Erythroblast (primary cell): ENCODE results near the gene NPHS1.
"Not testable (repeated sequence)": the region's sequence is repeated elsewhere in the genome, so short reads cannot be mapped to it uniquely, and the experiment has no call there.

ENCODE experiments used
- DNase-seq, 2 experiments: peaks; one replicate each; lab custom pipeline; 2025; lab: John Stamatoyannopoulos, UW
- GATA1 ChIP-seq: IDR thresholded peaks from 2 replicates; pipeline ENCODE4 v1.6.1; 2011; ENCODE audit warnings: low read depth, mild to moderate bottlenecking, control low read depth, low read length, moderate library complexity
- POLR2A ChIP-seq: IDR thresholded peaks from 2 replicates; pipeline ENCODE4 v1.6.1; 2011; ENCODE audit warnings: mild to moderate bottlenecking, low read length

NPHS1 gene

GRCh38 chr19:35852029-35852780 lies at the start of gene NPHS1:
Gene NPHS1, minus strand, starts transcription at chr19:35852504. Its CDS starts 667 bp downstream, at chr19:35851837.
- no peak for DNase-seq
- TF ChIP-seq POLR2A (no peak), GATA1 (no peak)

GRCh38 chr19:35901055-35901644 lies 48.8 kb upstream of the NPHS1 start:
- no peak for DNase-seq

GRCh38 chr19:35899547-35900214 lies 47.4 kb upstream of the NPHS1 start:
- DNase-seq = peak; percentile 66 to 67
- TF ChIP-seq POLR2A = no peak
- TF ChIP-seq GATA1 = no peak

More at GRCh38 chr19:35901055-35901644, 48.8 kb upstream of the NPHS1 start:
- TF ChIP-seq POLR2A (no peak), GATA1 (no peak)

- TF ChIP-seq GATA1 = no peak
- peak; percentile 11 for TF ChIP-seq POLR2A
- DNase-seq = no peak
Measured at GRCh38 chr19:35898499-35898809, 46.1 kb upstream of the NPHS1 start.

- TF ChIP-seq POLR2A = no peak
- no peak for TF ChIP-seq GATA1
- no peak for DNase-seq
Measured at GRCh38 chr19:35897706-35898451, 45.6 kb upstream of the NPHS1 start.

- no peak for TF ChIP-seq POLR2A
- no peak for TF ChIP-seq GATA1
- DNase-seq = no peak
Measured at GRCh38 chr19:35896643-35897040, 44.3 kb upstream of the NPHS1 start.

- DNase-seq = no peak
- no peak for TF ChIP-seq POLR2A
- TF ChIP-seq GATA1 = no peak
Measured at GRCh38 chr19:35895911-35896642, 43.8 kb upstream of the NPHS1 start.

- no peak for DNase-seq
- no peak for TF ChIP-seq POLR2A
- no peak for TF ChIP-seq GATA1
Measured at GRCh38 chr19:35894342-35894741, 42.0 kb upstream of the NPHS1 start.

GRCh38 chr19:35891819-35892218 lies 39.5 kb upstream of the NPHS1 start:
- DNase-seq = not testable (repeated sequence)

GRCh38 chr19:35890113-35890650 lies 37.9 kb upstream of the NPHS1 start:
- TF ChIP-seq GATA1 = no peak
- no peak for TF ChIP-seq POLR2A
- DNase-seq = no peak

- TF ChIP-seq POLR2A (no peak), GATA1 (no peak)
- DNase-seq = no peak
Measured at GRCh38 chr19:35889370-35890112, 37.2 kb upstream of the NPHS1 start.

GRCh38 chr19:35888398-35888797 lies 36.1 kb upstream of the NPHS1 start:
- TF ChIP-seq POLR2A (no peak), GATA1 (no peak)

More at GRCh38 chr19:35888398-35888797, 36.1 kb upstream of the NPHS1 start:
- no peak for DNase-seq
